ENCODE results near the gene FRG2.
"Not testable (repeated sequence)": the region's sequence is repeated elsewhere in the genome, so short reads cannot be mapped to it uniquely, and the experiment has no call there.

The FRG2 gene

GRCh38 chr4:190027156-190027555, at the start of gene FRG2:
FRG2 (minus strand) TSS chr4:190027256; CDS start chr4:190027204, 52 bp downstream.
- not testable (repeated sequence) for H3K27ac ChIP-seq

- H3K27ac ChIP-seq, result not testable (repeated sequence)
Measured at GRCh38 chr4:190068351-190068750, 41.3 kb upstream of the FRG2 start.

GRCh38 chr4:190064805-190065204, 37.7 kb upstream of the FRG2 start:
- not testable (repeated sequence) for H3K27ac ChIP-seq

GRCh38 chr4:190064342-190064741, 37.3 kb upstream of the FRG2 start, which contains the start of gene DBET:
DBET (plus strand) TSS chr4:190064502.
- TF ChIP-seq CTCF (conservative IDR thresholded peaks at IDR 0.05), result peak; percentile 16; the same call in 1 of the 2 replicates
- H3K27ac ChIP-seq, result not testable (repeated sequence)

- not testable (repeated sequence) for H3K27ac ChIP-seq
Measured at GRCh38 chr4:190058997-190059396, 31.9 kb upstream of the FRG2 start.

GRCh38 chr4:190049378-190050239, 22.6 kb upstream of the FRG2 start:
- H3K27ac ChIP-seq, result not testable (repeated sequence)

GRCh38 chr4:190047627-190048026, 20.6 kb upstream of the FRG2 start:
- not testable (repeated sequence) for H3K27ac ChIP-seq

- H3K27ac ChIP-seq, result not testable (repeated sequence)
Measured at GRCh38 chr4:190040873-190041272, 13.8 kb upstream of the FRG2 start.

- peak; percentile 13; the same call in 1 of the 2 replicates for TF ChIP-seq CTCF (conservative IDR thresholded peaks at IDR 0.05)
Measured at GRCh38 chr4:190037704-190038388, 10.8 kb upstream of the FRG2 start.

GRCh38 chr4:190031264-190031663, 4.2 kb upstream of the FRG2 start:
- H3K27ac ChIP-seq, result not testable (repeated sequence)

More at GRCh38 chr4:190037704-190038388, 10.8 kb upstream of the FRG2 start:
- not testable (repeated sequence) for H3K27ac ChIP-seq

- not testable (repeated sequence) for H3K27ac ChIP-seq
Measured at GRCh38 chr4:190022614-190023281, 4.3 kb downstream of the FRG2 start.

GRCh38 chr4:190021973-190022372, 5.1 kb downstream of the FRG2 start:
- H3K27ac ChIP-seq, result not testable (repeated sequence)
